SK-MEL-5 (cell line): Measurements from ENCODE around the gene CSNK1G3. TPM values are rescaled to one million over a fixed set of nuclear protein-coding genes. Genes with fewer than 3 reads are reported as not detected.
"Not testable (repeated sequence)": the region's sequence is repeated elsewhere in the genome, so short reads cannot be mapped to it uniquely, and the experiment has no call there.

Experiments used
- DNase-seq: peaks from one replicate; pipeline ENCODE4 v3.0.0-alpha.2; 2016; ENCODE audit warnings: low read depth, low spot score
- in situ Hi-C: cut with HindIII; loops from 2 replicates; pipeline ENCODE4 v1.10.0; 2016; ENCODE audit warnings: low sequenced_read_pairs, high pct_unique_total_duplicates, low pct_unique_long_range_greater_than_20kb
- polyA plus RNA-seq, 2 experiments: library from polyadenylated mRNA; depleted of rRNA; stranded (reverse); fragments of >200 nt; gene quantifications; 2 replicates each; pipeline ENCODE4 v1.2.3, GENCODE V29; 2015
- total RNA-seq: library from RNA; depleted of rRNA; stranded (reverse); fragments of >200 nt; shearing (Covaris generic); gene quantifications from 2 replicates; pipeline ENCODE4 v1.2.3, GENCODE V29; 2014; rRNA removed

The CSNK1G3 gene
- 46.5 and 47.5 TPM in 2 replicates for total RNA-seq
- 20.4 and 29.0 TPM in 2 replicates for polyA plus RNA-seq (2015; cell fraction: cytosol; rRNA removed)
- polyA plus RNA-seq (2015; cell fraction: nucleus; rRNA removed): 15.9 and 17.2 TPM in 2 replicates

- DNase-seq: peak; percentile 97
- in situ Hi-C loops: no loop called here
Measured at GRCh38 chr5:123511648-123512605, at the start of gene CSNK1G3. CSNK1G3 (plus strand) TSS chr5:123512177; CDS start chr5:123545664, 33,487 bp downstream.

GRCh38 chr5:123466839-123467238, 45.1 kb upstream of the CSNK1G3 start:
- DNase-seq, in situ Hi-C loops: not testable (repeated sequence)

- no peak for DNase-seq
- in situ Hi-C loops: no loop called here
Measured at GRCh38 chr5:123471385-123471784, 40.6 kb upstream of the CSNK1G3 start.

GRCh38 chr5:123472150-123472924, 39.6 kb upstream of the CSNK1G3 start:
- in situ Hi-C loops: no loop called here
- no peak for DNase-seq

DNA sequence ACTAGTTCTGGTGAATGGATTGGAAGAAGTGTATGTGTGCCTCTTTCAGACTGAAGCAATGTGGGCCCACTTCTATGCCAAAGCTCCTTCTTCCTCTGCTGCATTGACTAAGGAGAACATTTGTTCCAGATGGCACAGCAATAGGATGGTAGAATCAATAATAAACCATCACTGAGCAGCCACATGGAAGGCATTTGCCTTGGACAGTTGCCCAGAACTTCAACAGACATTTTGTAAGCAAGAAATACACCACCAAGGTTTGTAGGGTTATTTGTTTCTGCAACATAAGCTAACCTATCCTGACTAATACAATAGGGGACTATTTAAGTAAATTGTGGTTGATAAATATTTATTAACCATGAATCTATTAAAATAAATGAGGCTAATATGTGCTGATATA, 37.7 kb upstream of the CSNK1G3 start:
- in situ Hi-C loops: no loop called here
- no peak for DNase-seq

GRCh38 chr5:123476731-123477130, 35.2 kb upstream of the CSNK1G3 start:
- DNase-seq: no peak
- in situ Hi-C loops: no loop called here

DNA sequence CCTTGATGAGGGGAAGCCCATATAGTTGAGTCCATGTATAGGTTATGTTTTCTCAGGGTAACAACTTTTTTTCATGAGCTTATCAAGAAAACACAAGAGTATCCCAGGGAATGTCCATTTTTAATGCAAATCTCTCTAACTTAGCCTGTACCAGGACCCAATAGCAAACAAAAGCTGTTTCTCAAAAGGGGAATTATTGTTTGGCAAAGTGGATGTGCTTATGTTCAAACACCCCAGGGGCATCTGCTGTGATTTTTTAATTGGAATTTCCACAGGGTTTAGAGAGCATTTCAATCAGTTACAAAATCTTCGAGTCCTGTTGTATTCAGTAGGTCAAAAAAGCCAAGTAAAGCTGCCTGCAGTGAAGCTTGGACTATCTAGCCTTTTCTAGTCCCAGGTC, 33.4 kb upstream of the CSNK1G3 start:
- no peak for DNase-seq
- in situ Hi-C loops: no loop called here

GRCh38 chr5:123482258-123482657, 29.7 kb upstream of the CSNK1G3 start:
- DNase-seq: no peak
- in situ Hi-C loops: no loop called here

GRCh38 chr5:123483446-123484077, 28.4 kb upstream of the CSNK1G3 start:
- in situ Hi-C loops: no loop called here
- DNase-seq: no peak

DNA sequence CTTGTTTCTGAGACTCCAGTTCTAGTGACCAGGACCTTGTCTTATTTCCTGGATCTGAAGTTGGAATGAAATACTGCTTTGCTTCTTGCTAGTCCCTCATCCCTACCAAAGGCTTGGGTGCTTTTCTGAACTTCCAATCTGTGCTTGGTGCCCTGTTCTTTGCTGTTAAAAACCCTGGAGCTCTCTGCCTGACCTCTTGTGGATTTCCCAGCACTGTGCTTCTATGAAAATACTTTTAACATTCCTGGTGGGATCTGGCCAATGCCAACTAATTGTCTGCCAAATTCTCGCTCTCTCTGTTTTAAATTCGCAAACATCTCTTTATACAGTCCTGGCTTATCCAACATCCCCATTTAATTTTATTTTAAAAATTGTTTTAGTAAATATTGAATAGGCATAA, 26.7 kb upstream of the CSNK1G3 start:
- DNase-seq: no peak
- in situ Hi-C loops: no loop called here

DNA sequence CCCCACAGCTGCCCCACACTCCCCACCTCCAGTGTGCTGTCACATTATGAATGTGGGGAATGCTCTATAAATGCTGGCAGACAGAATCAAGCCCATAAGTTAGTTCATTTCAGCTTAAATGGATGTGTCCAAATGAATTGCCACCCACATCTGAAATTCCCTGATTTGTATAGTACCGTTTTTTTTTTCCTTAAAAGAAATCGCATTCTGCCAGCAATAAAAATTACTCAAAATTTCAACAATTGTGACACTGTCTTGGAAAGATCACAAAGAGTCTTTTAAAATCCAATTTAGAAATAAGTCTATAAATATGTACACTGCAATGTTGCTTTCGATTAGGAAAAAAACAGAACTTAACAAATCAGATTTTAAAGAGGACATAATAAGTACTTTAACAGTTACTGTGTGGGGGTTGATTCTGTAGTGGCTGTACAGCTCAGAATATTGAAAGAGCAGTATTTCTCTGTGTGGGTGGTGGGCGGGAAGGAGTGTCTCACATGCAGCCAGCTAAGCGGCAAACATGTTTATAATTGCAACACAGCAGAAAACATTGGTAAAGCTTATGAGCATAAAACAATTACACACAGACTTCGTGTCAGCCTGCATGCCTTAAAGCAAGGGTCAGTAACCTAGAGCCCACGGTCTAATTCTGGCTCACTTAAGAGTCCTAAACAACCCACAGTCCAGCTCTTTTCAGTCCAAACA, 24.9 kb upstream of the CSNK1G3 start:
- no peak for DNase-seq
- in situ Hi-C loops: no loop called here

- no peak for DNase-seq
- in situ Hi-C loops: no loop called here
Measured at GRCh38 chr5:123490974-123491373, 21.0 kb upstream of the CSNK1G3 start.

- DNase-seq, in situ Hi-C loops: not testable (repeated sequence)
Measured at GRCh38 chr5:123495211-123495610, 16.8 kb upstream of the CSNK1G3 start.

DNA sequence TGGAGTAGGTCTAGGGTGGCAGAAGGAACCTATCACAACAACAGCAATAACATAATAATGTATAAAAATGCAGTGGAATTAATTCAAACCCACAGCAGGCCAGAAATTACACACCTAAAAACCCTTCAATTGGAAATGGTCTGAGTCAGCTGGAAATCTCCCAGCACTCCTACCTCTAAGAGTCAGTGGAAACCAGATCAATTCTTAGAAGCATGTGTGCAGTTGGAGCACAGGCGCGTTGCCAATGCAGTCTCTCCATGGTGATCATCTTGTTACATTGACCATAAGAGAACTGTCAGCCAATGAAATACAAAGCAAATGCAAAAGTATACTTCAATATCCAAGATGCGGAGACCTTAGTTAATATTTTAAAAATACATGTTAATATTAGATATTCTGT, 15.1 kb upstream of the CSNK1G3 start:
- DNase-seq: no peak
- in situ Hi-C loops: no loop called here

- in situ Hi-C loops: no loop called here
- DNase-seq: no peak
Measured at GRCh38 chr5:123500471-123500870, 11.5 kb upstream of the CSNK1G3 start.

DNA sequence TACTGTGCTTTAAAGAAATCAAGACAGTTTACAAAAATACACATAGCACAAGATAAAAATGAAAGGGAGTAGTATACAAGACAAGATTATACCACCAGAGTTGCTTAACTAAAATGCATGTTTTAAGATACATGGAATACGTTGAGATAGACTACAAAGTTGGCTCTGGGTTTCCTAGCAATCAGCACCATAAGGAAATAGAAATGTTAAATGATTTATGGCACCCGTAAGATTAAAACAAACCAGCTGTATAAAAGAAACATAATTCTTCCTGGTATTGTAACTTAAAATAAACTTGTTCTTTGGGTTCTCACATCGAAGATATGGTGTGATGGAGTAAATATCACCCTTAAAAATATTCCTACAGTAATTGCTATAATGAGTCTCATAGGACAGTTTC, 9.9 kb upstream of the CSNK1G3 start:
- in situ Hi-C loops: no loop called here
- no peak for DNase-seq

- in situ Hi-C loops: no loop called here
- no peak for DNase-seq
Measured at GRCh38 chr5:123503299-123503698, 8.7 kb upstream of the CSNK1G3 start.
